Panc1 (cell line): ENCODE measurements around the gene CEMIP.

Experiments
- CTCF ChIP-seq: fragments of 450-650 bp; IDR thresholded peaks from 2 replicates; pipeline ENCODE4 v1.5.1; 2017; ENCODE audit warnings: mild to moderate bottlenecking
- SIN3A ChIP-seq: IDR thresholded peaks from 2 replicates; pipeline ENCODE4 v1.6.1; 2012; ENCODE audit warnings: low read depth, mild to moderate bottlenecking, low read length, moderate library complexity, borderline replicate concordance; ENCODE audit not compliant: insufficient read depth

GRCh38 chr15:80970018-80970657 lies 191.0 kb downstream of the CEMIP start:
- TF ChIP-seq CTCF (peak; percentile 92), SIN3A (no peak)
